GM23338 (cell line): ENCODE measurements around the gene SH2D5. TPM values are rescaled to one million over a fixed set of nuclear protein-coding genes. Genes with fewer than 3 reads are reported as not detected.

Source experiments
- ATAC-seq: fragments of 200-7000 bp; cut with Tn5 transposase; 3 replicates; pipeline ENCODE4 v1.9.1; 2020
- DNase-seq: peaks from one replicate; pipeline ENCODE4 v3.0.0-alpha.2; 2015; ENCODE audit warnings: low spot score
- H2AFZ ChIP-seq: fragments of 200-600 bp; sonication (generic); 2 replicates; pipeline ENCODE4 v1.8.0; 2016; ENCODE audit warnings: antibody characterized with exemption, mild to moderate bottlenecking, moderate library complexity
- H3F3A ChIP-seq: fragments of 200-600 bp; sonication (generic); replicated peaks from 2 replicates; pipeline ENCODE4 v1.8.0; 2017; ENCODE audit warnings: antibody characterized with exemption, mixed run types, low read depth
- H3K27ac ChIP-seq: fragments of 200-600 bp; sonication (generic); 2 replicates; pipeline ENCODE4 v1.6.1; 2016; ENCODE audit warnings: low read depth
- H3K27me3 ChIP-seq: fragments of 200-600 bp; sonication (generic); 2 replicates; pipeline ENCODE4 v1.8.0; 2016; ENCODE audit warnings: mild to moderate bottlenecking, mixed run types, moderate library complexity; ENCODE audit not compliant: insufficient read depth
- H3K36me3 ChIP-seq: fragments of 200-600 bp; sonication (generic); 2 replicates; pipeline ENCODE4 v1.8.0; 2016; ENCODE audit warnings: mild to moderate bottlenecking; ENCODE audit not compliant: insufficient read depth
- H3K4me1 ChIP-seq: fragments of 200-600 bp; sonication (generic); 2 replicates; pipeline ENCODE4 v1.8.0; 2016; ENCODE audit warnings: mild to moderate bottlenecking, moderate library complexity; ENCODE audit not compliant: insufficient read depth
- H3K4me2 ChIP-seq: fragments of 200-600 bp; sonication (generic); 2 replicates; pipeline ENCODE4 v1.7.1; 2017; ENCODE audit warnings: mixed run types
- H3K4me3 ChIP-seq: fragments of 200-600 bp; sonication (generic); 2 replicates; pipeline ENCODE4 v1.6.1; 2016; ENCODE audit warnings: mixed run types
- H3K79me2 ChIP-seq: fragments of 200-600 bp; sonication (generic); replicated peaks from 2 replicates; pipeline ENCODE4 v1.8.0; 2017; ENCODE audit warnings: mild to moderate bottlenecking; ENCODE audit not compliant: insufficient read depth
- H3K9me2 ChIP-seq: fragments of 200-600 bp; sonication (generic); 2 replicates; pipeline ENCODE4 v1.8.0; 2017; ENCODE audit not compliant: insufficient read depth
- H4K20me1 ChIP-seq: fragments of 200-600 bp; sonication (generic); replicated peaks from 2 replicates; pipeline ENCODE4 v1.8.0; 2017; ENCODE audit warnings: mild to moderate bottlenecking; ENCODE audit not compliant: insufficient read depth
- H3K27ac Mint-ChIP-seq: 2 replicates; pipeline ENCODE4 v1.8.0; 2020; ENCODE audit warnings: inconsistent platforms, mild to moderate bottlenecking, moderate library complexity, mixed read lengths
- H3K27me3 Mint-ChIP-seq: 3 replicates; pipeline ENCODE4 v1.8.0; 2022; ENCODE audit warnings: low read depth, mild to moderate bottlenecking, moderate library complexity, mixed read lengths, inconsistent platforms; ENCODE audit not compliant: insufficient read depth, poor library complexity
- H3K36me3 Mint-ChIP-seq: 3 replicates; pipeline ENCODE4 v1.8.0; 2021; ENCODE audit warnings: low read depth, mild to moderate bottlenecking, inconsistent platforms, moderate library complexity, mixed read lengths
- H3K4me1 Mint-ChIP-seq: 3 replicates; pipeline ENCODE4 v1.8.0; 2020; ENCODE audit warnings: mild to moderate bottlenecking, inconsistent platforms, mixed read lengths
- H3K4me3 Mint-ChIP-seq: 3 replicates; pipeline ENCODE4 v1.8.0; 2021; ENCODE audit warnings: moderate library complexity, mild to moderate bottlenecking, inconsistent platforms, mixed read lengths
- H3K9me3 Mint-ChIP-seq: 3 replicates; pipeline ENCODE4 v1.8.0; 2020; ENCODE audit warnings: moderate library complexity, mild to moderate bottlenecking, inconsistent platforms, mixed read lengths
- CREB1 ChIP-seq: fragments of 250-450 bp; sonication (Bioruptor Pico); IDR thresholded peaks from 2 replicates; pipeline ENCODE4 v1.5.0; 2020; ENCODE audit warnings: low read depth, mild to moderate bottlenecking, moderate library complexity
- CTCF ChIP-seq, 2 experiments: fragments of 200-600 bp in 1 of 2; sonication (generic) in 1 of 2; conservative IDR thresholded peaks; 2 replicates each; pipeline versions ENCODE4 v1.5.1 to v1.6.1; 2016 to 2017; ENCODE audit warnings: antibody characterized with exemption in 2 of 2, low read depth in 2 of 2, mild to moderate bottlenecking in 2 of 2, moderate library complexity in 1 of 2
- EZH2 ChIP-seq: fragments of 200-600 bp; sonication (generic); IDR thresholded peaks from one replicate; pipeline ENCODE4 v1.8.0; 2017; ENCODE audit warnings: antibody characterized with exemption, mild to moderate bottlenecking, low read depth; ENCODE audit not compliant: unreplicated experiment
- EZH2phosphoT487 ChIP-seq: fragments of 200-600 bp; sonication (generic); IDR thresholded peaks from one replicate; pipeline ENCODE4 v1.8.1; 2018; ENCODE audit warnings: antibody characterized with exemption; ENCODE audit not compliant: unreplicated experiment
- JUNB ChIP-seq: IDR thresholded peaks from one replicate; pipeline ENCODE4 v1.6.1; 2016; ENCODE audit warnings: antibody characterized with exemption; ENCODE audit not compliant: unreplicated experiment
- NANOG ChIP-seq: IDR thresholded peaks from 2 replicates; pipeline ENCODE4 v1.6.1; 2016; ENCODE audit warnings: antibody characterized with exemption, borderline replicate concordance
- POLR2AphosphoS5 ChIP-seq: IDR thresholded peaks from 2 replicates; pipeline ENCODE4 v1.6.1; 2016; ENCODE audit warnings: antibody characterized with exemption, low read depth
- REST ChIP-seq: IDR thresholded peaks from one replicate; pipeline ENCODE4 v1.6.1; 2018; ENCODE audit warnings: antibody characterized with exemption; ENCODE audit not compliant: unreplicated experiment
- STAT1 ChIP-seq: IDR thresholded peaks from one replicate; pipeline ENCODE4 v1.6.1; 2016; ENCODE audit warnings: antibody characterized with exemption; ENCODE audit not compliant: unreplicated experiment
- ZNF114 ChIP-seq: fragments of 250-450 bp; sonication (Bioruptor Pico); IDR thresholded peaks from 2 replicates; pipeline ENCODE4 v1.5.0; 2020; ENCODE audit warnings: mild to moderate bottlenecking, moderate library complexity
- ZNF331 ChIP-seq: fragments of 250-450 bp; sonication (Bioruptor Pico); IDR thresholded peaks from 2 replicates; pipeline ENCODE4 v1.5.0; 2020; ENCODE audit warnings: low read depth, mild to moderate bottlenecking, moderate library complexity
- ZNF462 ChIP-seq: fragments of 250-450 bp; sonication (Bioruptor Pico); IDR thresholded peaks from 2 replicates; pipeline ENCODE4 v1.5.0; 2020; ENCODE audit warnings: mild to moderate bottlenecking, moderate library complexity
- polyA plus RNA-seq: library from polyadenylated mRNA; unstranded; fragments of >200 nt; fragmentation: Nextera tagmentation; extraction: Ambion mirVana; gene quantifications from 2 replicates; pipeline ENCODE4 v1.2.1, GENCODE V29; 2016
- total RNA-seq: library from RNA; depleted of rRNA; stranded (reverse); fragments of >200 nt; shearing (Covaris generic); gene quantifications from 2 replicates; pipeline ENCODE4 v1.2.3, GENCODE V29; 2014
- TF ChIP-seq, protein P1 (sequence below): IDR thresholded peaks from 2 replicates; pipeline ENCODE4 v1.6.1; 2016; ENCODE audit warnings: antibody characterized with exemption

SH2D5 gene
- total and polyA plus RNA-seq, 2 experiments from 2014 or later = 5.0 to 24.8 TPM

DNA sequence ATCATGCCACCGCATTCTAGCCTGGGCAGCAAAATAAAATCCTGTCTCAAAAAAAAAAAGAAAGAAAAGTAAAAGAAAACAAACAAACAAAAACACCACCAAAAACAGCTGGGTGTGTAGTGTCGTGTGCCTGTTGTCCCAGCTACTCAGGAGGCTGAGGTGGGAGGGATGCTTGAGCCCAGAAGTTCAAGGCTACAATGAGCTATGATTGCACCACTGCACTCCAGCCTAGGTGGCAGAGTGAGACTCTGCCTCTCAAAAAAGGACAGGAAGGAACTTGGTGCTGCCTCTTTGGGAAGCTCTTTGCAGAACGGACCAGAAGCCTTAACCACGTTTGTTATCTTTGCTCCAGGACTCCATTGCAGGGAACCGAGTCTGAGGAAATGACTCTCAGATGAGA, 25.7 kb downstream of the SH2D5 start:
- H4K20me1 ChIP-seq = peaks cover 4% of the 10 kb centered on the region
- no peak overlapping the region for H3K27ac Mint-ChIP-seq
- no peaks in the 10 kb centered on the region for H3K9me2 ChIP-seq
- ATAC-seq (no peak), DNase-seq (no peak)
- no peaks in the 10 kb centered on the region for H3K79me2 ChIP-seq
- H3K27ac ChIP-seq = no peak overlapping the region
- no peak overlapping the region for H3K4me3 ChIP-seq
- H3F3A ChIP-seq = 0 out of 2 replicates have a peak, but pooled peaks cover 4% of the 10 kb centered on the region
- H3K4me1 Mint-ChIP-seq = no peaks in the 10 kb centered on the region
- H3K27me3 ChIP-seq = no peaks in the 10 kb centered on the region
- TF ChIP-seq CREB1 (no peak), EZH2phosphoT487 (no peak), EZH2 (no peak), STAT1 (no peak), JUNB (no peak), CTCF (conservative IDR thresholded peaks at IDR 0.05; ENCODE audit: low read depth in 2 of 2) (no peak), NANOG (no peak), ZNF331 (CRISPR knock-in tag) (no peak), POLR2AphosphoS5 (no peak), ZNF462 (no peak), ZNF114 (no peak), REST (no peak)
- TF ChIP-seq, protein P1, sequence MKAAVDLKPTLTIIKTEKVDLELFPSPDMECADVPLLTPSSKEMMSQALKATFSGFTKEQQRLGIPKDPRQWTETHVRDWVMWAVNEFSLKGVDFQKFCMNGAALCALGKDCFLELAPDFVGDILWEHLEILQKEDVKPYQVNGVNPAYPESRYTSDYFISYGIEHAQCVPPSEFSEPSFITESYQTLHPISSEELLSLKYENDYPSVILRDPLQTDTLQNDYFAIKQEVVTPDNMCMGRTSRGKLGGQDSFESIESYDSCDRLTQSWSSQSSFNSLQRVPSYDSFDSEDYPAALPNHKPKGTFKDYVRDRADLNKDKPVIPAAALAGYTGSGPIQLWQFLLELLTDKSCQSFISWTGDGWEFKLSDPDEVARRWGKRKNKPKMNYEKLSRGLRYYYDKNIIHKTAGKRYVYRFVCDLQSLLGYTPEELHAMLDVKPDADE = no peak
- H3K36me3 Mint-ChIP-seq = peaks cover 27% of the 10 kb centered on the region
- H2AFZ ChIP-seq = no peak overlapping the region
- H3K27me3 Mint-ChIP-seq = peaks cover 7% of the 10 kb centered on the region
- 0 out of 3 replicates have a peak, but pooled peaks cover 2% of the 10 kb centered on the region for H3K9me3 Mint-ChIP-seq
- no peaks in the 10 kb centered on the region; the same call in 1 of the 2 replicates for H3K36me3 ChIP-seq
- H3K4me2 ChIP-seq = no peak overlapping the region
- no peak overlapping the region for H3K4me3 Mint-ChIP-seq
- H3K4me1 ChIP-seq = no peaks in the 10 kb centered on the region
